SK-N-SH (cell line): Measurements from ENCODE around the gene DOCK3. TPM values are rescaled to one million over a fixed set of nuclear protein-coding genes. Genes with fewer than 3 reads are reported as not detected.

Experiments used
- CTCF ChIA-PET: fragments of 300-600, 350-600 bp; formaldehyde crosslinking; extraction: SDS; loops from one replicate; lab custom pipeline; 2021; lab: Yijun Ruan, JAX
- POLR2A ChIA-PET: fragments of 350-600 bp; sonication (Branson Sonifier 250); formaldehyde crosslinking; extraction: SDS; loops from one replicate; lab custom pipeline; 2020; ENCODE audit warnings: antibody characterized with exemption, inconsistent platforms; lab: Yijun Ruan, JAX
- DNase-seq: peaks from one replicate; pipeline ENCODE4 v3.0.0; 2012
- H2AFZ ChIP-seq: fragments of 200-600 bp; sonication (generic); 2 replicates; pipeline ENCODE4 v1.8.1; 2016; ENCODE audit warnings: antibody characterized with exemption, mild to moderate bottlenecking, low read depth
- H3F3A ChIP-seq: fragments of 200-600 bp; sonication (generic); replicated peaks from 2 replicates; pipeline ENCODE3; 2016; ENCODE audit warnings: antibody characterized with exemption, mild to moderate bottlenecking; ENCODE audit not compliant: insufficient read depth
- H3K27ac ChIP-seq, 2 experiments: fragments of 200-500 bp in 1 of 2; fragments of 200-600 bp in 1 of 2; sonication (Bioruptor generic) in 1 of 2; sonication (generic), shearing (Covaris generic) in 1 of 2; 2 replicates each; pipeline versions ENCODE4 v1.5.1 to v1.6.1; 2014 to 2016; ENCODE audit warnings: low read depth in 2 of 2, inconsistent platforms in 1 of 2, low read length in 1 of 2, mild to moderate bottlenecking in 1 of 2, mixed read lengths in 1 of 2
- H3K27me3 ChIP-seq: fragments of 200-600 bp; sonication (generic), shearing (Covaris generic); 2 replicates; pipeline ENCODE4 v1.6.1; 2016; ENCODE audit warnings: mixed run types; ENCODE audit not compliant: insufficient read depth
- H3K36me3 ChIP-seq, 2 experiments: fragments of 200-500 bp in 1 of 2; fragments of 200-600 bp in 1 of 2; sonication (Bioruptor generic) in 1 of 2; sonication (generic) in 1 of 2; replicated peaks in 1 of 2; 2 replicates each; pipeline versions ENCODE3 to v1.5.1; 2014 to 2016; ENCODE audit warnings: low read length in 1 of 2, mild to moderate bottlenecking in 1 of 2; ENCODE audit not compliant: insufficient read depth in 2 of 2, control insufficient read depth in 1 of 2
- H3K4me1 ChIP-seq, 2 experiments: fragments of 200-500 bp in 1 of 2; fragments of 200-600 bp in 1 of 2; sonication (Bioruptor generic) in 1 of 2; sonication (generic), shearing (Covaris generic) in 1 of 2; 2 replicates each; pipeline versions ENCODE4 v1.5.1 to v1.6.1; 2014 to 2016; ENCODE audit warnings: low read depth in 1 of 2, low read length in 1 of 2, mixed run types in 1 of 2; ENCODE audit not compliant: insufficient read depth in 2 of 2, control insufficient read depth in 1 of 2
- H3K4me2 ChIP-seq: fragments of 200-600 bp; sonication (generic), shearing (Covaris generic); 2 replicates; pipeline ENCODE4 v1.6.1; 2017; ENCODE audit warnings: mixed run types
- H3K4me3 ChIP-seq, 2 experiments: fragments of 200-500 bp in 1 of 2; fragments of 200-600 bp in 1 of 2; sonication (Bioruptor generic) in 1 of 2; sonication (generic), shearing (Covaris generic) in 1 of 2; 2 replicates each; pipeline versions ENCODE4 v1.5.1 to v1.8.1; 2014 to 2016; ENCODE audit warnings: low read depth in 2 of 2, inconsistent platforms in 1 of 2, low read length in 1 of 2, mild to moderate bottlenecking in 1 of 2, mixed read lengths in 1 of 2, moderate library complexity in 1 of 2
- H3K79me2 ChIP-seq: fragments of 200-600 bp; sonication (generic); 2 replicates; pipeline ENCODE4 v1.8.1; 2017; ENCODE audit warnings: mild to moderate bottlenecking; ENCODE audit not compliant: insufficient read depth
- H3K9ac ChIP-seq: fragments of 200-600 bp; sonication (generic); 2 replicates; pipeline ENCODE4 v1.6.1; 2017; ENCODE audit warnings: mixed run types
- H3K9me2 ChIP-seq: fragments of 200-600 bp; sonication (generic); 2 replicates; pipeline ENCODE4 v1.6.1; 2017; ENCODE audit warnings: mixed run types
- H3K9me3 ChIP-seq: fragments of 200-600 bp; sonication (generic); 2 replicates; pipeline ENCODE4 v1.6.1; 2017; ENCODE audit warnings: mixed run types, mild to moderate bottlenecking, moderate library complexity
- H4K20me1 ChIP-seq: fragments of 200-600 bp; sonication (generic); 2 replicates; pipeline ENCODE4 v1.6.1; 2017; ENCODE audit warnings: mild to moderate bottlenecking, mixed run types; ENCODE audit not compliant: insufficient read depth
- CTCF ChIP-seq: fragments of 200-600 bp; sonication (generic); IDR thresholded peaks from 2 replicates; pipeline ENCODE4 v1.6.1; 2017; ENCODE audit warnings: antibody characterized with exemption, mild to moderate bottlenecking, moderate library complexity
- JUND ChIP-seq: IDR thresholded peaks from 2 replicates; pipeline ENCODE4 v1.4.0; 2012
- REST ChIP-seq: IDR thresholded peaks from 2 replicates; pipeline ENCODE4 v1.6.1; 2012; ENCODE audit warnings: mild to moderate bottlenecking, low read depth, low read length, moderate library complexity
- SMC3 ChIP-seq: IDR thresholded peaks from 2 replicates; pipeline ENCODE4 v1.6.1; 2012; ENCODE audit warnings: low read depth, low read length, improper control_type of control experiment
- USF1 ChIP-seq: IDR thresholded peaks from 2 replicates; pipeline ENCODE4 v1.4.0; 2012; ENCODE audit warnings: low read depth, borderline replicate concordance
- WGBS: methylation state at CpG from one replicate; pipeline ENCODE4 v1.1.6; 2017; ENCODE audit warnings: low lambda C conversion rate; 5-methylcytosine and 5-hydroxymethylcytosine counted together
- polyA plus RNA-seq, 3 experiments: library from polyadenylated mRNA; depleted of rRNA; stranded (reverse); fragments of >200 nt; gene quantifications; 2 replicates each; pipeline ENCODE4 v1.2.3, GENCODE V29; 2012

Gene DOCK3
- polyA plus RNA-seq, 1 of the 3 experiments (the other 2 are of a cell fraction) = 0.05 TPM

GRCh38 chr3:51393134-51393495 is 718.4 kb downstream of the DOCK3 start:
- H3K4me2 ChIP-seq = peak overlapping the region; percentile 98
- ChIA-PET POLR2A (interaction anchor here (1.0 kb wide), 1 partner anchor 45 kb away, joined by 3 read pairs; no protein-coding TSS in a partner anchor), CTCF (interaction anchor here (0.7 to 1.8 kb wide), 7 partner anchors 41 to 778 kb away, joined by 3 to 5 read pairs (median 3); partner anchors contain the start of genes DOCK3, MAPKAPK3 and RAD54L2)
- WGBS = 90% methylated on average over 11 of the region's 17 CpGs
- no peak overlapping the region for H3K4me3 ChIP-seq
- TF ChIP-seq JUND (no peak), REST (no peak), USF1 (no peak)
- H3F3A ChIP-seq = peaks cover 45% of the 10 kb centered on the region
- H3K9me2 ChIP-seq = no peaks in the 10 kb centered on the region
- H3K79me2 ChIP-seq = peaks cover 73% of the 10 kb centered on the region
- peaks cover 66% of the 10 kb centered on the region for H4K20me1 ChIP-seq
- no peaks in the 10 kb centered on the region for H3K9me3 ChIP-seq
- DNase-seq = no peak
- peaks cover 11 to 62% of the 10 kb centered on the region in 2 experiments for H3K4me1 ChIP-seq
- peaks cover 34 to 83% of the 10 kb centered on the region in 2 experiments for H3K36me3 ChIP-seq
- H3K27me3 ChIP-seq = no peaks in the 10 kb centered on the region
- no peak overlapping the region for H3K27ac ChIP-seq
- no peak overlapping the region for H2AFZ ChIP-seq
- no peak overlapping the region for H3K9ac ChIP-seq

- no peak for DNase-seq
- Histone ChIP-seq H3K9ac (no peak overlapping the region), H3K27ac (no peak overlapping the region), H3K4me2 (peak overlapping the region; percentile 98; the same call in 1 of the 2 replicates), H3K4me1 (peaks cover 11 to 57% of the 10 kb centered on the region in 2 experiments), H3K9me2 (no peaks in the 10 kb centered on the region), H3F3A (peaks cover 45% of the 10 kb centered on the region), H2AFZ (no peak overlapping the region)
- WGBS = 88% methylated on average over 1 of the region's 14 CpGs
- TF ChIP-seq SMC3 (no peak), CTCF (no peak)
- TF ChIP-seq, all 33 proteins: peak for 0
- ChIA-PET CTCF (interaction anchor here (0.7 to 1.8 kb wide), 8 partner anchors 41 to 778 kb away, joined by 3 to 5 read pairs (median 3); partner anchors contain the start of genes DCAF1, DOCK3, MAPKAPK3 and RAD54L2), POLR2A (interaction anchor here (1.0 kb wide), 1 partner anchor 45 kb away, joined by 3 read pairs; no protein-coding TSS in a partner anchor)
- Histone ChIP-seq H3K27me3 (no peaks in the 10 kb centered on the region), H3K4me3 (no peak overlapping the region), H3K79me2 (peaks cover 68% of the 10 kb centered on the region), H4K20me1 (peaks cover 62% of the 10 kb centered on the region), H3K36me3 (peaks cover 33 to 83% of the 10 kb centered on the region in 2 experiments), H3K9me3 (no peaks in the 10 kb centered on the region)
Measured at GRCh38 chr3:51393564-51393963, 718.8 kb downstream of the DOCK3 start.
